Smooth muscle cell (in vitro differentiated cells): ENCODE measurements around the gene SRP72. TPM values are rescaled to one million over a fixed set of nuclear protein-coding genes. Genes with fewer than 3 reads are reported as not detected.

ENCODE experiments used
- DNase-seq: peaks from one replicate; lab custom pipeline; 2025; ENCODE audit not compliant: unreplicated experiment; lab: John Stamatoyannopoulos, UW
- H2AFZ ChIP-seq: fragments of 200-600 bp; sonication (generic); 2 replicates; pipeline ENCODE4 v1.6.0; 2016; ENCODE audit warnings: antibody characterized with exemption, low read depth, mild to moderate bottlenecking
- H3F3A ChIP-seq: fragments of 200-600 bp; sonication (generic); 2 replicates; pipeline ENCODE4 v1.6.0; 2017; ENCODE audit warnings: antibody characterized with exemption, low read depth
- H3K27ac ChIP-seq: fragments of 200-600 bp; sonication (generic); 2 replicates; pipeline ENCODE4 v1.5.1; 2016; ENCODE audit warnings: low read depth, mild to moderate bottlenecking
- H3K27me3 ChIP-seq: fragments of 200-600 bp; sonication (generic); 2 replicates; pipeline ENCODE4 v1.6.1; 2016; ENCODE audit warnings: low read depth, mild to moderate bottlenecking
- H3K36me3 ChIP-seq: fragments of 200-600 bp; sonication (generic); 2 replicates; pipeline ENCODE4 v1.5.1; 2016; ENCODE audit warnings: low read depth
- H3K4me1 ChIP-seq: fragments of 200-600 bp; sonication (generic); 2 replicates; pipeline ENCODE4 v1.5.1; 2016; ENCODE audit warnings: low read depth
- H3K4me2 ChIP-seq: fragments of 200-600 bp; sonication (generic); 2 replicates; pipeline ENCODE4 v1.6.0; 2016; ENCODE audit warnings: mild to moderate bottlenecking
- H3K4me3 ChIP-seq: fragments of 200-600 bp; sonication (generic); 2 replicates; pipeline ENCODE4 v1.5.1; 2016; ENCODE audit warnings: mild to moderate bottlenecking
- H3K79me2 ChIP-seq: fragments of 200-600 bp; sonication (generic); 2 replicates; pipeline ENCODE4 v1.6.0; 2016; ENCODE audit warnings: low read depth, mild to moderate bottlenecking
- H3K9ac ChIP-seq: fragments of 200-600 bp; sonication (generic); 2 replicates; pipeline ENCODE4 v1.6.0; 2016; ENCODE audit warnings: low read depth
- H3K9me3 ChIP-seq: fragments of 200-600 bp; sonication (generic); replicated peaks from 2 replicates; pipeline ENCODE4 v1.5.1; 2016; ENCODE audit warnings: low read depth
- H4K20me1 ChIP-seq: fragments of 200-600 bp; sonication (generic); 2 replicates; pipeline ENCODE4 v1.6.0; 2016; ENCODE audit warnings: low read depth
- CTCF ChIP-seq: fragments of 200-600 bp; sonication (generic); IDR thresholded peaks from 2 replicates; pipeline ENCODE4 v1.5.1; 2017; ENCODE audit warnings: borderline replicate concordance, mild to moderate bottlenecking, antibody characterized with exemption; ENCODE audit not compliant: insufficient read depth, poor library complexity, severe bottlenecking
- WGBS: methylation state at CpG from one replicate; pipeline ENCODE4 v1.1.7; 2016; ENCODE audit warnings: low lambda C conversion rate; 5-methylcytosine and 5-hydroxymethylcytosine counted together
- polyA plus RNA-seq: library from polyadenylated mRNA; unstranded; fragments of >200 nt; fragmentation: Nextera tagmentation; extraction: Ambion mirVana; gene quantifications from 2 replicates; pipeline ENCODE4 v1.2.1, GENCODE V29; 2016
- total RNA-seq: library from RNA; depleted of rRNA; stranded (reverse); fragments of >200 nt; gene quantifications from 2 replicates; pipeline ENCODE4 v1.2.3, GENCODE V29; 2014

The SRP72 gene
- total and polyA plus RNA-seq, 2 experiments from 2014 or later, result 90.0 to 113 TPM

- Histone ChIP-seq H3K36me3 (no peaks in the 10 kb centered on the region), H3K4me3 (peak overlapping the region; percentile 71), H3K4me1 (peaks cover 6% of the 10 kb centered on the region), H3K79me2 (no peaks in the 10 kb centered on the region), H3K27ac (no peak overlapping the region), H2AFZ (peak overlapping the region; percentile 92), H3K4me2 (peak overlapping the region; percentile 90), H3K9ac (peak overlapping the region; percentile 78), H3K9me3 (no peaks in the 10 kb centered on the region), H3F3A (peaks cover 3% of the 10 kb centered on the region), H4K20me1 (no peaks in the 10 kb centered on the region), H3K27me3 (peaks cover 12% of the 10 kb centered on the region)
- DNase-seq, result no peak
- 44% methylated on average over 11 of the region's 11 CpGs for WGBS
- no peak for TF ChIP-seq CTCF
These were observed 63.8 kb downstream of the SRP72 start for GRCh38 chr4:56531149-56531770.

GRCh38 chr4:56531823-56532222 is 64.4 kb downstream of the SRP72 start:
- no peaks in the 10 kb centered on the region for H3K9me3 ChIP-seq
- peaks cover 6% of the 10 kb centered on the region for H3K4me1 ChIP-seq
- H3K4me2 ChIP-seq, result peak overlapping the region; percentile 90
- H3K27me3 ChIP-seq, result peaks cover 12% of the 10 kb centered on the region
- no peak for TF ChIP-seq CTCF
- H4K20me1 ChIP-seq, result no peaks in the 10 kb centered on the region
- H3K79me2 ChIP-seq, result no peaks in the 10 kb centered on the region
- no peak overlapping the region for H3K4me3 ChIP-seq
- no peak overlapping the region for H3K9ac ChIP-seq
- no peaks in the 10 kb centered on the region for H3K36me3 ChIP-seq
- H2AFZ ChIP-seq, result no peak overlapping the region
- no peak overlapping the region for H3K27ac ChIP-seq
- WGBS, result 74% methylated on average over 4 of the region's 4 CpGs
- peaks cover 3% of the 10 kb centered on the region for H3F3A ChIP-seq
- no peak for DNase-seq

GRCh38 chr4:56532239-56532638 is 64.8 kb downstream of the SRP72 start:
- no peak for DNase-seq
- Histone ChIP-seq H2AFZ (no peak overlapping the region), H3K36me3 (no peaks in the 10 kb centered on the region), H3K27ac (no peak overlapping the region), H3K79me2 (no peaks in the 10 kb centered on the region), H3K4me1 (peaks cover 6% of the 10 kb centered on the region), H3K4me3 (no peak overlapping the region), H3K4me2 (no peak overlapping the region), H3K27me3 (peaks cover 12% of the 10 kb centered on the region), H3F3A (peaks cover 3% of the 10 kb centered on the region), H4K20me1 (no peaks in the 10 kb centered on the region), H3K9ac (no peak overlapping the region), H3K9me3 (no peaks in the 10 kb centered on the region)
- TF ChIP-seq CTCF, result no peak
- 96% methylated on average over 2 of the region's 2 CpGs for WGBS

- Histone ChIP-seq H3K79me2 (no peaks in the 10 kb centered on the region), H3K9me3 (no peaks in the 10 kb centered on the region), H3K4me1 (peaks cover 6% of the 10 kb centered on the region), H3K27me3 (peaks cover 12% of the 10 kb centered on the region), H2AFZ (no peak overlapping the region), H4K20me1 (no peaks in the 10 kb centered on the region), H3K36me3 (no peaks in the 10 kb centered on the region), H3F3A (no peaks in the 10 kb centered on the region), H3K4me3 (no peak overlapping the region), H3K9ac (no peak overlapping the region), H3K4me2 (no peak overlapping the region), H3K27ac (no peak overlapping the region)
- no peak for TF ChIP-seq CTCF
- WGBS, result 85% methylated on average over 7 of the region's 7 CpGs
- DNase-seq, result no peak
These were observed 68.5 kb downstream of the SRP72 start for GRCh38 chr4:56535915-56536314.
